GM21529 (cell line): ENCODE results near the gene TOR4A.
"Not testable (repeated sequence)": the region's sequence is repeated elsewhere in the genome, so short reads cannot be mapped to it uniquely, and the experiment has no call there.

Experiments used
- ATAC-seq: cut with Tn5 transposase; IDR thresholded peaks from one replicate; pipeline ENCODE4 v1.9.1; 2021; ENCODE audit not compliant: unreplicated experiment

TOR4A gene

GRCh38 chr9:137237759-137238726 is 39.5 kb upstream of the TOR4A start:
- no peak for ATAC-seq

GRCh38 chr9:137239541-137240200 is 37.9 kb upstream of the TOR4A start:
- not testable (repeated sequence) for ATAC-seq

- ATAC-seq, result peak; percentile 32
Measured at GRCh38 chr9:137240318-137240840, 37.1 kb upstream of the TOR4A start.

GRCh38 chr9:137240841-137241489 is 36.6 kb upstream of the TOR4A start, which contains the start of gene TUBB4B:
Gene TUBB4B, plus strand, starts transcription at chr9:137241287. Its CDS starts 74 bp downstream, at chr9:137241361.
- peak; percentile 73 for ATAC-seq

GRCh38 chr9:137241490-137242268 is 35.8 kb upstream of the TOR4A start:
- peak; percentile 4 for ATAC-seq

GRCh38 chr9:137242269-137243203 is 35.0 kb upstream of the TOR4A start:
- no peak for ATAC-seq

GRCh38 chr9:137243266-137243625 is 34.3 kb upstream of the TOR4A start:
- ATAC-seq, result not testable (repeated sequence)

- no peak for ATAC-seq
Measured at GRCh38 chr9:137243626-137244485, 33.7 kb upstream of the TOR4A start.

- ATAC-seq, result no peak
Measured at GRCh38 chr9:137244486-137245449, 32.8 kb upstream of the TOR4A start.

GRCh38 chr9:137245450-137246421 is 31.8 kb upstream of the TOR4A start:
- no peak for ATAC-seq

- no peak for ATAC-seq
Measured at GRCh38 chr9:137247135-137247915, 30.2 kb upstream of the TOR4A start.

- no peak for ATAC-seq
Measured at GRCh38 chr9:137247916-137248175, 29.7 kb upstream of the TOR4A start.

GRCh38 chr9:137250329-137251193 is 27.0 kb upstream of the TOR4A start:
- no peak for ATAC-seq

- no peak for ATAC-seq
Measured at GRCh38 chr9:137251194-137251461, 26.4 kb upstream of the TOR4A start, which contains the start of gene STPG3. Gene STPG3, plus strand, starts transcription at chr9:137251286. Its CDS starts 1 bp downstream, at chr9:137251287.
